Activated T-helper 2 cell treated with anti-CD3 and anti-CD28 coated beads, Interferon-gamma antibody, Interleukin-2, Interleukin-4, amounts not matched to agents 10 μg/mL and 5 μg/mL and 100 μg/mL, durations not matched to agents 14 hours and 24 hours and 36 hours (primary cell): Measurements from ENCODE around the gene GLS. TPM values are rescaled to one million over a fixed set of nuclear protein-coding genes. Genes with fewer than 3 reads are reported as not detected.
A peak's percentile ranks its signal among the peaks of the same experiment; 100 is the strongest.
"Not testable (repeated sequence)": the region's sequence is repeated elsewhere in the genome, so short reads cannot be mapped to it uniquely, and the experiment has no call there.

Source experiments
- DNase-seq: peaks from one replicate; pipeline ENCODE4 v3.0.0; 2021; ENCODE audit warnings: low spot score
- H3K27ac Mint-ChIP-seq: one replicate; pipeline ENCODE4 v1.8.0; 2021; ENCODE audit warnings: mixed read lengths
- H3K27me3 Mint-ChIP-seq: one replicate; pipeline ENCODE4 v1.8.0; 2021; ENCODE audit warnings: low read depth, mixed read lengths
- H3K36me3 Mint-ChIP-seq: one replicate; pipeline ENCODE4 v1.8.0; 2021; ENCODE audit warnings: low read depth, mixed read lengths
- H3K4me1 Mint-ChIP-seq: one replicate; pipeline ENCODE4 v1.8.0; 2021; ENCODE audit warnings: low read depth, mixed read lengths
- H3K4me3 Mint-ChIP-seq: one replicate; pipeline ENCODE4 v1.8.0; 2021; ENCODE audit warnings: low read depth, mild to moderate bottlenecking, moderate library complexity, mixed read lengths
- H3K9me3 Mint-ChIP-seq: one replicate; pipeline ENCODE4 v1.8.0; 2021; ENCODE audit warnings: mixed read lengths
- intact Hi-C: fragments of 100-400 bp; cut with micrococcal nuclease; formaldehyde crosslinking; loops from one replicate; pipeline ENCODE4 v1.15.1; 2023
- total RNA-seq: library from RNA; stranded (reverse); gene quantifications from 2 replicates; pipeline ENCODE4 v1.2.3, GENCODE V29; 2022

GLS gene
- total RNA-seq, 1 donor from 2014 or later, result 195 TPM

DNA sequence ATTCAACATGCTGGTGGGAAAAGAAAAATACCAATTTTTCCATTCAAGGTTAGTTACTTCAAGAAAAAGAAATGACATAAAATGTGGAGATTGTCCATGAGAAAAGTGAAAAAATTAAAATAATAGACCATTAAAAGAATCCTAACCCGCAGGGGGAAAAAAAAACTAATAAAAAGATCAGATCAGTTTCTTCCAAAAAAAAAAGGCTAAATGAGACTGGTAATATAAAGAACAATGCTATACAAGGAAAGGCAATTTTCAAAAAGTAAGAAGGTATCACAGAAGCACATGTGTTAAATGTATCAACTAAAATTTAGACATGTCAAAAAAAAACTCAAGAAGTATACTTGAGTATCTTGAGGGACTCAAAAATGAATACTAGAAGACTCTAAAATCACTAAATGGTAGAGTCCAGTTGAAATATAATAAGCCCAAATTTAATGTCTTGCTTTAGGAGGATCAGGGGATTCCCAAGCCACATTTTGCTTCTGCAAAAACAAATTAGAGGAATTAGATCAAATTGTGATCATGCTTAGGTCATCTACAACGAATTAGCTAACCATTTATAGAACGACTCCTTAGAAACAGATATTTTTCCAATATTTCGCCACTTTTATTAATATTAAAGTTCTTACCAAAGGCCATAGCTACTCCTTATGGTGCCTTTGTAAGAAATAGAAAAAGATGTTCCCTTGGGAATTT lies 35.8 kb upstream of the GLS start:
- H3K27ac Mint-ChIP-seq, result peak overlapping the region; percentile 94
- no peak for DNase-seq
- H3K9me3 Mint-ChIP-seq, result no peaks in the 10 kb centered on the region
- no peaks in the 10 kb centered on the region for H3K36me3 Mint-ChIP-seq
- H3K4me1 Mint-ChIP-seq, result peaks cover 41% of the 10 kb centered on the region
- no peak overlapping the region for H3K4me3 Mint-ChIP-seq
- H3K27me3 Mint-ChIP-seq, result no peaks in the 10 kb centered on the region
- intact Hi-C loops, result loop anchor here (1.0 to 5.0 kb wide), 10 partner anchors 34 to 311 kb away; partner anchors contain the start of gene NEMP2

DNA sequence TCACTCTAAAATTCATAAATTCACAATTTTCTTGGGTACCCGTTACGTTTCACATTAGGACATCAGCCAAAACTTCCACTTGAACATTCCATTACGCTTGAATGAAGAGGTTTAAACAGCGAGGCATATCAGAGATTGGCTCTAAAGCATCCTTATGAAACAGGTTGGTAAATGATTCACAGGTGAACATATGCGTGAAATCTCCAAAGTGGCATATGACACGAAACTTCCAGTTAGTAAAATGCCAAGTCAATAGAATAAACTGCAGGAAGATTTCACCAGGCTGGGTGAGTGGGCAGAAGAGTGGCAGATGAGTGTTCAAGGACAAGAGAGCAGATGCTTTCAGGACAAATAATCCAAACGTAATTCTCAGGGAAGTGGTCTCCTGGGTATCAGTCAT lies 33.9 kb upstream of the GLS start:
- intact Hi-C loops, result loop anchor here (5.0 kb wide), 1 partner anchor 101 kb away; no protein-coding TSS in a partner anchor
- Mint-ChIP-seq H3K9me3 (no peaks in the 10 kb centered on the region), H3K27me3 (no peaks in the 10 kb centered on the region), H3K4me3 (no peak overlapping the region), H3K4me1 (peaks cover 31% of the 10 kb centered on the region), H3K36me3 (no peaks in the 10 kb centered on the region), H3K27ac (no peak overlapping the region)
- DNase-seq, result no peak

DNA sequence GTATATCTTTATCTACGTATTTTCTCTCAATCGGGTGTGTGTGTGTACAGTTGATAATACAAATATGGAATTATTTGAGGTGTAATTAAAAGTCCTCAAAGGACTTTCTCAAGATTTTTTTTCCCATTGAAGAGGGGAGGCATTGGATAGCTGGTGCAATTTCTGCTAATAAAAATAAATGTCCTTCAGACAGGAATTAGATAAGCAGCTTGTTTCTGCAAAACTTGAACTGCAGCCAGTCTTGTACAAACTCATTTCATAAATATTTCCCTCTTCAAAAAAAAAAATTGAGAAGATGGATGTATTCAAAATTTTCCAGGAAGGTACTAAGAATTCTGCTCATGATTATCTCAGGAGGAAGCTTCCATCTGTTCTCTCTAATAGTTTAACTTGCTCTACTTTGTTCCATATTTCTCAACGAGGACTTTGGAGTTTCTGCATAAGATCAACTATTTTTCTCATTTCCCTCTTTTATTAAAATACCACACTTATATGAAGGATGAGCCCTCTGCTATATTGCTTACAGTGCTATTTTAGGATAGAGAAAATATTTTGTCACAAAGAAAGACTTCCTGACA lies 33.0 kb upstream of the GLS start:
- no peak overlapping the region for H3K27ac Mint-ChIP-seq
- peaks cover 22% of the 10 kb centered on the region for H3K4me1 Mint-ChIP-seq
- H3K4me3 Mint-ChIP-seq, result no peak overlapping the region
- intact Hi-C loops, result loop anchor here (5.0 kb wide), 1 partner anchor 100 kb away; no protein-coding TSS in a partner anchor
- no peak for DNase-seq
- no peaks in the 10 kb centered on the region for H3K27me3 Mint-ChIP-seq
- H3K9me3 Mint-ChIP-seq, result no peaks in the 10 kb centered on the region
- H3K36me3 Mint-ChIP-seq, result no peaks in the 10 kb centered on the region

DNA sequence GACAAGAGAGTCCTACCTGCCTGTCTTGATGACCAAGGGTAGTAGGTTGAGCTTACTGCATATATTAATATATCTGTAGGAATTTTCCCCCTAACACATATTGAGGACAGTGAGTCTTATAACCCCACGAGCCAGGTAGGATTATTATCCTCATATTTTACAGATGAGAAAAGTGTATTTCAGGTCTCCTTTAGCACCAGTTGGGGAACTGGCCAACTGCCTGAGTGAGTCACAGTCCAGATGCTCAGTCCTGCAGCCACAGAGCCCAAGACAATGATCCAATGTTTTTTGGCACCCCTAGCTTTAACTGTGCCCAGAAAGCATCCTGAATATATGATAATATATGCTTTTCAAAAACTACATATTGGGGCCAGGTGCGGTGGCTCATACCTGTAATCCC lies 30.8 kb upstream of the GLS start:
- H3K4me3 Mint-ChIP-seq, result no peak overlapping the region
- H3K9me3 Mint-ChIP-seq, result no peaks in the 10 kb centered on the region
- no peaks in the 10 kb centered on the region for H3K27me3 Mint-ChIP-seq
- peaks cover 17% of the 10 kb centered on the region for H3K4me1 Mint-ChIP-seq
- no peaks in the 10 kb centered on the region for H3K36me3 Mint-ChIP-seq
- H3K27ac Mint-ChIP-seq, result no peak overlapping the region
- DNase-seq, result no peak
- intact Hi-C loops, result loop anchor here (1.0 to 5.0 kb wide), 2 partner anchors 31 to 98 kb away; partner anchors contain the start of gene GLS

DNA sequence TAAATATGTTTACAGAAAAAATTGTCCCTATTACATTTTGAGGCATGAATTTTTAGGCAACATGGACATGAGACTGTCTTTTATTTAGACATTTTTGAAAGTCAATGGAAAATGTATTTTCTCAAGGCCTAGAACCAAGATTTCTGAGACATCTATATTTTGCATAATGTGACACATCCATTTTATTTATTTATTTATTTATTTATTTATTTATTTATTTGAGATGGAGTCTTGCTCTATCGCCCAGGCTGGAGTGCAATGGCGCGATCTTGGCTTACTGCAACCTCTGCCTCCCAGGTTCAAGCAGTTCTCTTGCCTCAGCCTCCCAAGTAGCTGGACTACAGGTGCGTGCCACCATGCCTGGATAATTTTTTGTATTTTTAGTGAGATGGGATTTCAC lies 27.6 kb upstream of the GLS start:
- intact Hi-C loops, H3K27me3 Mint-ChIP-seq, H3K9me3 Mint-ChIP-seq, H3K36me3 Mint-ChIP-seq, DNase-seq, H3K27ac Mint-ChIP-seq, H3K4me3 Mint-ChIP-seq: not testable (repeated sequence)
- H3K4me1 Mint-ChIP-seq, result peaks cover 13% of the 10 kb centered on the region

DNA sequence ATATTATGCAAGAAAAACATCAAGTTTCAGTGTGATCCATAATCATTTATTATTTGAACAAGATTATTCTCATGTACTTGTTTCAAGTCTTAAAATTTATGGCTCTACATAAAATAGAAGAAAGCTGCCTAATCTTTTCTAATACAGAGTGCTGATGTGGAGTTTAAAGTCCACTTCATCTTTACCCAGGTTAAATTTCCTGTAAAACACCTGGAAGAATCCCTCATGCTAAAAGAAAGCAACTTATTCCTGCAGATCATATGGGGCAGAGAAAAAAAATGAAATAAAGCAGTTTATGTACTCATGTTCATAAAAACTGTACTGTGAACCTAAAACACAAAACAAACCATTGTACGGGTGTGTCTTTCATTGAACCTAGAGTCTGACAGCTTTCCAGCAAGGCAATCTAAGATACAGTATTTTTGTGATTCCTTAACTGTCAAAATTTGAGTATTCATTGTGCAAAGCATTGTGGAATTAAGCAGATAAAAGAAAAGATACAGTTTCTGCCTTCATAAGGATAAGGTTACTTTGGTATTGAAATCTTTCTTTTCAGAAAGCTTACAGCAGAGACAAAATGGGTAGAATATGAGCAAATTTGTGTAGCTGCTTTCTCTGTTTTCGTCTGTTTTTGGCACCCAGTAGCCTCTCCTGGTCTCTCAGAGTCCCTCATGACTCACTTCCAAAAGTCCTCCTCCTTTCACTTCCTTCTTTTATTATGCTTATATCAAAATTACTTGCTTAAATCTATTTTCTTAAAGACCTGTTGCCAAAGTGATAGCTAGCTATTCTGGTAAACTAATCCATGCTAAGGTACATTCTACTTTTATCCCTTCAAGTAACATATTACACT lies 26.9 kb upstream of the GLS start:
- Mint-ChIP-seq H3K4me1 (peaks cover 11% of the 10 kb centered on the region), H3K36me3 (no peaks in the 10 kb centered on the region), H3K27ac (no peak overlapping the region), H3K4me3 (no peak overlapping the region), H3K9me3 (no peaks in the 10 kb centered on the region), H3K27me3 (no peaks in the 10 kb centered on the region)
- DNase-seq, result no peak
- intact Hi-C loops, result no loop called here

DNA sequence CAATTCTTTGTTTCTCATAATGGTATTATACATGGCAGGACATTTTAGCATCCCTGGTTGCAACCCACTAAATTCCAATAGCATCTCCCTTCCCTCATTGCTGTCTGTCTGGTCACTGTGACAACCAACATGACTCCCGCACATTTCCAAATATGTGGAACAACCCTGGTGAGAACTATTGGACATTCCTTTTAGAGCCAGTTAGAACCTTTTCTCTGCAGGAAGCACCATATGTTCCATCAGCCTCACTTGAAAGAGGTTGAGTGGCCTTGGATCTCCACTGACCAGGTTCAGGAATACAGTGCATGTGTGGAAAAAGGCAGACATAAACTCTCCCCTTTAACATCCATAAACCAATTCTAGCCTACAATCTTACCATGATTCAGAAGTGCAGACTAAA lies 25.9 kb upstream of the GLS start:
- no peak for DNase-seq
- Mint-ChIP-seq H3K4me3 (no peak overlapping the region), H3K4me1 (peaks cover 11% of the 10 kb centered on the region), H3K27ac (no peak overlapping the region), H3K27me3 (no peaks in the 10 kb centered on the region), H3K36me3 (no peaks in the 10 kb centered on the region), H3K9me3 (no peaks in the 10 kb centered on the region)
- intact Hi-C loops, result no loop called here

DNA sequence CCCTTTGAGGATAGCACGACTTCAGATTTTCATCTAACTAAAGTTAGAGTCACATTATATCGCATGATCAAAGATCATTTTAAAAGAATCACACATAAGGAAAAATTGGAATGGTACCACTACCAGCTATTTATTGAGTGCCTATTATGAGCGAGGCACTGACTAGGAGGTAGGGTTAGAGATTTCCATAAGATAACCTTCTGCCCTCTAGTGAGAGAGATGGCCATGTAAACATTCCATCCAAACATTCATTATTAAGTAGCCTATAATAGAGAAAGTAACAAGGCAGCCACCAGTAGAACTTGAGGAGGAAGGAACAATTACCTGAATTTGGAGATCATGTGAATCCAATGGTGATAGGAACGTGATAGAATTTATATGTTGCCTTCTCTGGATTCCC lies 25.4 kb upstream of the GLS start:
- no peak for DNase-seq
- Mint-ChIP-seq H3K36me3 (no peaks in the 10 kb centered on the region), H3K9me3 (no peaks in the 10 kb centered on the region), H3K4me3 (no peak overlapping the region), H3K27me3 (no peaks in the 10 kb centered on the region), H3K4me1 (peaks cover 11% of the 10 kb centered on the region), H3K27ac (no peak overlapping the region)
- intact Hi-C loops, result no loop called here

DNA sequence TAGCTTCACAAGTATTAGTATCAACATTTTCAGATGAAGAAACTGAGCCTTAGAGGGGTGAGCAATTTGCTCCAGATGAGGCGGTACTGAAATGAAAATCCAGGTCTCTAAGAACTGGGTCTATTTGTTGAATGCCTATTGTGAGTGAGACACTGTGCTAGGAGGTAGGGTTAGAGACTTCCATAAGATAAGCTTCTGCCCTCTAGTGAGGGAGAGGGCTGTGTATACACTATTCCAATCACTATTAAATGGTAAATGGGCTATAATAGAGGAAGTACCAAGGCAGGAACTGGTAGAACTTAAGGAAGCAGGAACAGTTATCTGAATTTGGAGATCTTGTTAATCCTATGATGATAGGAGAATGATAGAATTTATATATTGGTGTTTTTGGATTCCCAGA lies 23.6 kb upstream of the GLS start:
- Mint-ChIP-seq H3K36me3 (peaks cover 7% of the 10 kb centered on the region), H3K4me3 (no peak overlapping the region), H3K9me3 (peaks cover 13% of the 10 kb centered on the region), H3K4me1 (peaks cover 11% of the 10 kb centered on the region), H3K27me3 (no peaks in the 10 kb centered on the region), H3K27ac (no peak overlapping the region)
- intact Hi-C loops, result no loop called here
- DNase-seq, result no peak

DNA sequence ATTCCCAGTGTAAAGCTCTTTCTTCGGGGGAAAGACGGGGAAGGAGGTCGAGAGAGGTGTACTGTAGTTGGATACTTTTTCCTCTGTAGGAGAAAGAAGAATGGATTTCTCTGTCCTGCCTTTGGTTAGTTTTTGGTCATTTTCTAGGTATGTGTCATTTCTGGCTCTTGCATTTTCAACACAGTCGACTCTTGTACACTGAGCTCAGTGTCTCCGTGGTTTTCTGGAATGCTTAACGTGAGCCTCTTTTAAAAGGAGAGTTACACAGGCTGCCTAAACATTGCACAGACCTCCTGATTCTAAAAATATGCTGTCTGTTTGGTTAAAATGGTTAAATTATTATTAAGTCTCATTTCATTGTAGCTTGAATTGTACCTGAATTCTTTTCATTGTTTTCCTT lies 21.8 kb upstream of the GLS start:
- Mint-ChIP-seq H3K4me1 (peaks cover 21% of the 10 kb centered on the region), H3K36me3 (peaks cover 14% of the 10 kb centered on the region), H3K27ac (no peak overlapping the region), H3K9me3 (peaks cover 26% of the 10 kb centered on the region), H3K27me3 (no peaks in the 10 kb centered on the region), H3K4me3 (no peak overlapping the region)
- no peak for DNase-seq
- intact Hi-C loops, result no loop called here

DNA sequence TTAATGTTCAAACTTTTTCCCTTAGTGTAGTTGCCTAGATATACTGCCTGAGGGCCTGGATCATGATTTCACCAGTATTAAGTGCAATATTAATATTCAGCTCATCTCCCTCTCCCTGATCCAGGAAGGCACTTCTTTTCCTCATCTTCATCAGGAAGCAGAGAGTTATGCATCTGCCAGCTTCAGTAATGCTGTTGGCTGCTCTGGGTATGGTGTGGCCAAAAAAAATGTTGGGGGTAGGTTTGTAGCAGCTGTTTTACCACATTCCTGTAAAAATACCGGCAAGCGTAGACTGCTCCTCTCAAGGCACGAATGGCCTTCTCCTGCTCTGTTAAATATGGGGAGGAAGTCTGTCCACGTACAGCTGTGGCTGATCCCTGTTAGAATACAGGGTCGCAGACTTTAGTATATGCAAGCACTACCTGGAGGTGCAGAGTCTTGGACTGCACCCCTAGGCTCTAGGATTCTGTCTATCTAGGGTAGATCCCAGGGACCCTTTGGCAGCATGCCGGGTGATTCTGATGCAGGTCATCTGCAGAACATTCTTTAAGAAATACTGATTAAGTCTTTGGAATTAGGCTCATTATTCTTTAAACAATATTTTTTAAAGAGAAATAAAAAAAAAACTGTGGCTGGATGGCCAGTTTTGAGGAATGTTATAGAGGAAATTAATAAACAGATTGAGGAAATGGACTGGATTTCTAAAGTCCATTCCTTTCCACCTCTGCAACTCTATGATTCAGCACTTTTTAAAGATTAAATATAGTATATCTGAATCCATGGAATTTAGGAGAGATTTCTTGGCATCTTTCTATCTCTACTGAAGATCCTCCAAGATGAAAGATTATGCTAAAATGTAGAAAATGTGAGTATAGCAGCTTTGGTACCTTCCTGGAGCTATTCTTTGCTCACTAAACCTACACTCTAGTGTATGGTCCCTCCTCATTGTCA lies 21.0 kb upstream of the GLS start:
- H3K27ac Mint-ChIP-seq, result no peak overlapping the region
- no peak overlapping the region for H3K4me3 Mint-ChIP-seq
- no peaks in the 10 kb centered on the region for H3K27me3 Mint-ChIP-seq
- peaks cover 17% of the 10 kb centered on the region for H3K4me1 Mint-ChIP-seq
- peaks cover 26% of the 10 kb centered on the region for H3K9me3 Mint-ChIP-seq
- intact Hi-C loops, result no loop called here
- DNase-seq, result no peak
- H3K36me3 Mint-ChIP-seq, result peaks cover 14% of the 10 kb centered on the region

DNA sequence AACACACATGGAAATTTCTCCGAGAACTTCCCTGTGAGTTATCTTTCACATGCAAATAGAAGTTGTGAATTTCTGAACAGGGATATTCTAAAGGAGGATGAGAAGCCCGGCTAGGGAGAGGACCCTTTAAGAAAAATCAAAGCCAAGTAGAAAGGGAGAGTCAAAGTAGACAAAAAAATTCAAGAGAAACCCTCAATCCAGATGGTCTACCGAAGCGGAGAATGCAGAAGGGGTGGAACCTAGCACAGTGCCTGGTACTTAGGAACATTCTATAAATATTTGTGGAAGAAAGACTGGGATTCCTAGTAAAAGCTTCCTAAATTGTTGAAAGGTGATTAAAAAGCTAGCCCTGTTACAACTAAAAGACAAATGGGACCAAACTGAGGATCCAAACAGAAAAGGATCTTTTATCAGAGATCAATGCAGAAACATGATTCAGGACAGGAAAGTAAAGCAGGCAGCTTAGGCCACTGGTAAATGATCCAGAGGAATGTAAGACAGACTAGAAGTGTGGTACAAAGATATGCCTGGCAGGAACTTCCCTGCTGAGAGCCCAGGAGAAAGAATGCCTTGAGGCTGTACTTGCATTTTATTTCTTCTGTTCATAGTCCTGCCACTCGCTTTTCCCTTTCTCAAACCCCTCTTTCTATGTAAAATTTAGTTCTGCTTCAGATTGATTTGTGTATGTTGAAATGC lies 19.5 kb upstream of the GLS start:
- H3K27ac Mint-ChIP-seq, result no peak overlapping the region
- H3K4me3 Mint-ChIP-seq, result no peak overlapping the region
- peaks cover 26% of the 10 kb centered on the region for H3K9me3 Mint-ChIP-seq
- H3K27me3 Mint-ChIP-seq, result no peaks in the 10 kb centered on the region
- peaks cover 14% of the 10 kb centered on the region for H3K36me3 Mint-ChIP-seq
- peaks cover 17% of the 10 kb centered on the region for H3K4me1 Mint-ChIP-seq
- intact Hi-C loops, result no loop called here
- DNase-seq, result no peak
